Epithelial cell of esophagus (primary cell): ENCODE results near the gene GLIS2.

ENCODE experiments used
- DNase-seq: peaks from one replicate; pipeline ENCODE4 v3.0.0; 2010; ENCODE audit warnings: low read depth
- H3K4me3 ChIP-seq: 2 replicates; pipeline ENCODE4 v1.5.1; 2011; ENCODE audit warnings: mild to moderate bottlenecking, low read length, control low read depth
- TF ChIP-seq, protein P1 (sequence below): IDR thresholded peaks from 2 replicates; pipeline ENCODE4 v1.5.1; 2011; ENCODE audit warnings: low read depth, mild to moderate bottlenecking, low read length, control low read depth, inconsistent platforms; ENCODE audit not compliant: insufficient read depth; ENCODE audit errors: missing control alignments

GLIS2 gene

DNA sequence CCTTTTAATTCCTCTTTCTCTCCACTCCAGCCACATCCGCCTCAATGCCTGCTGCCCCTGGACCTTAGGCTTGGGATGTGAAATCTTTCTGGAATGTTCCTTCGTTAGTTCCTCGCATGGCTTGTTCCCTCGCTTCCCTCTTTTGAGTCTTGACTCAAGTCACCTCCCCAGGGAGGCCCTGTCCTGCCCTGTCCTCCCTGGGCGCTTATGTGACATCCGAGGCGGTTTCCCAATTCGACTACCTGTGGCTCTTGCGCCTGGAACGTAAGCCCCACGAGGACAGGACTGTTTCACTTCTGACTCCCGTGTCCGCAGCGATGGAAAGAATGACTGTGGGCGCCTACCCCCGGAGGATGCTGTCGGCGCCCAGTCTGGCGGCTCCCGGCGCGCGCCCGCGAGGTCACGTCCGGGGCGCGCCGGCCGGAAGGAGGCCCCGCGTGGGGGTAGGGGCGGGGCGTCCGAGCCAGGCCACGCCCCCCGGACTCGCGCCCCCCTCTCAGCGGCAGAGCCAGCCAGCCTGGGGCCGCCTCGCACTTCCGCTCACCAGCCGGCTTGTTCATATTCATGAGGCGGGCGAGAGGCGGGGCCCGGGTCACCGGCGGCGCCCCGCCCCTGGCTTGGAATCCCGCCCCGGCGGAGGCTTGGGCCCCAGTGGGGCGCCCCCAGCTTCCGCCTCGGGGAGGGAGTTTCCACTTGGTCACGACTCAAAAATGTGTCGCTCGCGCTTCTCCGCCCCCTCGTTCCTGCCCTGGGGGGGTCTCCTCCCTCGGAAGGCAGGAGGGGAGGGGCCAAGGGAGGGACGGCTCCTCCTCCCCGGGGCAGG lies 8.4 kb upstream of the GLIS2 start:
- DNase-seq, result peak; percentile 94
- TF ChIP-seq, protein P1, sequence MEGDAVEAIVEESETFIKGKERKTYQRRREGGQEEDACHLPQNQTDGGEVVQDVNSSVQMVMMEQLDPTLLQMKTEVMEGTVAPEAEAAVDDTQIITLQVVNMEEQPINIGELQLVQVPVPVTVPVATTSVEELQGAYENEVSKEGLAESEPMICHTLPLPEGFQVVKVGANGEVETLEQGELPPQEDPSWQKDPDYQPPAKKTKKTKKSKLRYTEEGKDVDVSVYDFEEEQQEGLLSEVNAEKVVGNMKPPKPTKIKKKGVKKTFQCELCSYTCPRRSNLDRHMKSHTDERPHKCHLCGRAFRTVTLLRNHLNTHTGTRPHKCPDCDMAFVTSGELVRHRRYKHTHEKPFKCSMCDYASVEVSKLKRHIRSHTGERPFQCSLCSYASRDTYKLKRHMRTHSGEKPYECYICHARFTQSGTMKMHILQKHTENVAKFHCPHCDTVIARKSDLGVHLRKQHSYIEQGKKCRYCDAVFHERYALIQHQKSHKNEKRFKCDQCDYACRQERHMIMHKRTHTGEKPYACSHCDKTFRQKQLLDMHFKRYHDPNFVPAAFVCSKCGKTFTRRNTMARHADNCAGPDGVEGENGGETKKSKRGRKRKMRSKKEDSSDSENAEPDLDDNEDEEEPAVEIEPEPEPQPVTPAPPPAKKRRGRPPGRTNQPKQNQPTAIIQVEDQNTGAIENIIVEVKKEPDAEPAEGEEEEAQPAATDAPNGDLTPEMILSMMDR, result no peak
- H3K4me3 ChIP-seq, result peak overlapping the region; percentile 41

DNA sequence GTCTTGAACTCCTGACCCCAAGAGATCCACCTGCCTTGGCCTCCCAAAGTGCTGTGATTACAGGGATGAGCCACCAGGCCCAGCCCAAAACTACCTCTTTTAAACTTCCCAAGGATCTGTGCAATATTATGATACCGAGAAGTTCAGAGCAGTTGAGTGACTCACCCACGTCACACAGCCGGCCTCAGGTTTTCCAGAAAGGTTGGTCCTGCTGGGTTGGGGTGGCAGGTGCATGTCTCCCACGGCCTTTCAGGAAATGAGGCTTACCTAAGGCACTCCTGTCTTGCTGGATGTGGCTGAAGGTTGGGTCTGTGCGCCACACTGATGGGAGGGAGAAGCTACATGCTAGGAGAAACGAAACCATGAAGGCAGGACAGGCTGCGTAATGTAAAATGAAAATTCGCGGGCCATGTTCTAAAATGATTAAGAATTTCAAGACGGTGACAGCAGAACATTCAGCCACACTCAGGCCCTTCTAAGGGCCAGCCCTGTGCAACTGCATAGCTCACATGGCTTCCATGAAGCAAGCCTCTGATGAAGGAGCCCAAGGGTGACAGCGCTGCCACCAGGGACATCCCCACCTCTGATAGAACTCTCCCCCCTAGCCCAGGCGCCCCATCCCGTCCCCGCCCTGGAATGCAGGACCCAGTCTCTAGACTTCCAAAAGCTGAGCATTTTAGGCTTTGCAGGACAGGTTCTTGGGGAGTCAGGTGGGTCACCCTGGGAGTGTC lies 6.6 kb upstream of the GLIS2 start:
- TF ChIP-seq, protein P1, result no peak
- DNase-seq, result peak; percentile 53
- H3K4me3 ChIP-seq, result no peak overlapping the region

DNA sequence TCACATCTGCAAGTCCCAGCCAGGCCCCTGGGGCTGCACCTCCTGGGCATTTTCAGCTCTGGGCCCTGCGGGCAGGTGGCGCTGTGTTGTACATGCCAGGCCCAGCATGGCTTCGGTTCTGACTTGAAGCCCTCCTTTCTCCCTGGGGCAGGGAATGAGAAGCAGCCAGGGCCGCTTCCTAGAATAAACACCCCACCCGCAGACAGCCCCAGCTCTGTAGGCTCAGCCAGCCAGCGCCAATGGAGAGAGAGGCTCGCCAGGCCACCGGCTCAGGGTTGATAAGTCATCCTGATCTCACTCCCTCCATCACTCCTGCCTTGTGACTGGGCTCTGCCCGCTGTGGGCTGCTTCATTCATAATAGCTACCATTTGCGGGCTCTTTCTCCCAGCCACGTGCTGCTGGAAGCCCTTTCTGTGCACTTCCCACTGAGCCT lies 6.0 kb upstream of the GLIS2 start:
- TF ChIP-seq, protein P1, result peak; percentile 55
- H3K4me3 ChIP-seq, result no peak overlapping the region
- peak; percentile 58 for DNase-seq

DNA sequence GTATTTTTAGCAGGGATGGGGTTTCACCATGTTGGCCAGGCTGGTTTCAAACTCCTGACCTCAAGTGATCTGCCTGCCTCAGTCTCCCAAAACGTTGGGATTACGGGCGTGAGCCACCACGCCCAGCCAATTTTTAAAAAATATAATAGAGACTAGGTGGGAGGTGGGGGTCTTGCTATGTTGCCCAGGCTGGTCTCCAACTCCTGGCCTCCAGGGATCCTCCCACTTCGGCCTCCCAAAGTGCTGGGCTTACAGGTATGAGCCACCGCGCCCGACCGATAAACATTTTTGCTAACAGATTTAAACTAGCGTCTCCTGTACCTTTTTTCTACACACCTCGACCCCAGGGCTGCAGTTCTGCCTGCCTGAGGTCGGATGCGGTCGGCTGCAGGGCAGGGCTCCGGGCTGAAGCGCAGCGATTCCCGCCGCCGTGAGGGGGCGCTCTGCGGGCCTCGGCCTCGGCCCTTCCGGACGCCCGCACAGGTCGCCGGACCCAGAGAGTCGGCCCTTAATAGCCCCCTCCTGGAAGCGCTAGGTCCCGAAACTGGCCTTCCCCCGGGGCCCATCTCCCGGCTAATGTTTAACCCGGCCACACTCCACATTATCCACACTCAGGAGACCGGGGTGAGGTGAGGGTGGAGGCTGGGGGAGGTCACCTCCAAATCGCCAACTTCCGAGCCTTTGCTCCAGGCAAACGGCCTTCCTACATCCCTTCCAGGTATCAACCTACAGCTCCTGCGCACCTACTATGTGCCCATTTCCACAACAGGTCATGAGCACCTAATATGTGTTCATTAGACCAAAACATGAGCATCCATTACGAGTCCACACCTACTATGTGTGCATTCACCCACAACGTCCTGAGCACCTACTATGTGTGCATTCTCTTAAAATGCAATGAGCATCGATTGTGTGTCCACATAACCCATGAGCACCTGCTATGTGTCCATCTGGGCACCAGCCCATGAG lies 2.0 kb upstream of the GLIS2 start:
- TF ChIP-seq, protein P1, result peak; percentile 21
- H3K4me3 ChIP-seq, result no peak overlapping the region
- DNase-seq, result no peak

DNA sequence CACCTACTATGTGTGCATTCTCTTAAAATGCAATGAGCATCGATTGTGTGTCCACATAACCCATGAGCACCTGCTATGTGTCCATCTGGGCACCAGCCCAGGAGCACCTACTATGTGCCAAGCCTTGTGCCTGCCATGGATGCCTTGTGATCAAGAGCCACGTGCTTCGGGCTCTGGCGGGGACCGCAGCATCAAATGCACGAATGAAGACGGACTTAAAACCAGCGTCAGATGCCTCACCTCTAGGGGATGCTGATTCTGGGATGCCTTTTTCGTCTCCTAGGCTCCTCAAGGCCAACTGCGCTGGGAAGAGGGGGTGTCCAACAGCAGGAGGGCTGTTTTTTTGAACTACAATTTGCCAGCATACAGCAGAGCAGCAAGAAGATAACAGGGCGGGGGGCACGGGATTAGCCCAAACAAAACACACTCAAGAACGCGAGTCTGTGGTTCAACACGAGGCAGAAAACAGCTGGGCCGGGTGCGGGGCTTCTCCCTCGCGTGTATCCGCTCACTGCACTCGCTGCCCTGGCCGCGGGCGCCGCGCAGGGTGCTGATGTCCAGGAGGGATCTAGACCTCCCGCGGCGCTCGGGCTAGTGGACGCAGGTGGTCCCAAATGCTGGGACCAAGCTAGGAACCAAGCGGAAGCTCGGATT lies 1.2 kb upstream of the GLIS2 start:
- TF ChIP-seq, protein P1, result no peak
- peak overlapping the region; percentile 33 for H3K4me3 ChIP-seq
- DNase-seq, result peak; percentile 52
